ENCODE data around the gene ARL15.

DNA sequence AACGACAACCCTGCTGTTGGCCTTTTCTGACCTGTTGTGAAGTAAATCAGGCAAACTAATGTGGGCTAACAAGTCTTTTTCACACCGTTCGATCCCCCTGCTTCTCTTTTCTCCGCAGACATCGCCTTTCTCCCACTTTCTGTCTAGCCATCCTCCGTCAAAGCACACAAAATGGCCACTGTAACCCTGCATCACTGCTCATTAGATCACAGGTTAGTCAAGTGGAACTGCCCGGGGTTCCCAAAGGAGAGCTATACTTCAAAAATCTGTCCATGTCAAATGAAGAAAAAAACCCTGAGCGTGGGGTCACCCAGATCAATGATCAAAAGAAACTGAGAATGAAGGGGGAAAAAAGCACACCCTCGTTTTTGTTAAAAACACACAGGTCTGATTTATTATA is 212.1 kb downstream of the ARL15 start:
- TF ChIP-seq CTCF (IDR thresholded peaks at IDR 0.05; ENCODE audit: low read depth, low read length) (no peak), EZH2phosphoT487 (IDR thresholded peaks at IDR 0.05; ENCODE audit: low read depth) (no peak)

Data from OCI-LY3 (cell line).